Measurements from ENCODE around the gene RAB10.
"Not testable (repeated sequence)": the region's sequence is repeated elsewhere in the genome, so short reads cannot be mapped to it uniquely, and the experiment has no call there.

Gene RAB10

DNA sequence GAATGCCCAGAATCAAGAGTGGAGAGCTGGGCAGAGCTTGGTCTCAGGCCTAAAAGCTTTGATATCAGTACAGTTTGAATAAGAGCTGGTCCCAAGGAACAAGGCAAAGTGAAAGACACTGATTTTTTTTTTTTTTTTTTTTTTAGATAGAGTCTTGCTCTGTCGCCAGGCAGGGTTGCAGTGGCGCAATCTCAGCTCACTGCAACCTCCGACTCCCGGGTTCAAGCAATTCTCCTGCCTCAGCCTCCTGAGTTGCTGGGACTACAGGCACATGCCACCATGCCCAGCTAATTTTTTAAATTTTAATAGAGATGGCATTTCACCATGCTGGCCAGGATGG is 17.2 kb upstream of the RAB10 start:
- DNase-seq = not testable (repeated sequence)

DNA sequence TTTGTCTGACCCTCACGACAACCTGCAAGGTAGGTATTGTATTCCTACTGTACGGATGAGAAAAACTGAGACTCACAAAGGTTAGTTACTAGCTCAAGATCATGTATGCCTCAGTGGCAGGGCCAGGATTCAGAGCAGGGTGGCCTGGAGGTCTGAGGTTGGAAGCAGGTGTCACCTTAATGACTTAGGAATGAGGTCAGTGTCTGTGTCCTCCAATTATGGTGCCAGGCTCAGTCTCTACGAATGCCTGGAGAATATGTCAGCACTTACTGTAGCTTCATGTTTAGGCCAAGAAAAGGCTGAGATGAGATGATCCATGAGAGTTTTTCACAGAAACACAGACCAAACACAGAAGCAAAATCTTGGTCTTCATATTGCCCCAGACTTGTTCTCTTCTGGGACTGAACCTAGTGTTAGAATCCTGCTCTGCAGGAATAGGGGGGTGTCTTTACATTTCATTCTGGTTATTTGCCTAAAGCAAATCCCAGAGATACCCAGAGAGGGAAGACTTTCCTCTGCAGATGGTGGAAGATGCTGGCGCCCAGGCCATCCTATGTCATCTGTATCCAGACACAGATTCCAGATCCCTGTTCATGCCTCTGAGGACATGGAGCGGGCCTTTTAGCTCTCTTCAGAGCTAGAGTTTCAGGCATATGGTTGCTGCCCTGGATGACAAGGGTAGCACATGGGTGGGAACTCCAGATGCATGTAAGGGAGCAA is 16.3 kb upstream of the RAB10 start:
- DNase-seq = no peak

DNA sequence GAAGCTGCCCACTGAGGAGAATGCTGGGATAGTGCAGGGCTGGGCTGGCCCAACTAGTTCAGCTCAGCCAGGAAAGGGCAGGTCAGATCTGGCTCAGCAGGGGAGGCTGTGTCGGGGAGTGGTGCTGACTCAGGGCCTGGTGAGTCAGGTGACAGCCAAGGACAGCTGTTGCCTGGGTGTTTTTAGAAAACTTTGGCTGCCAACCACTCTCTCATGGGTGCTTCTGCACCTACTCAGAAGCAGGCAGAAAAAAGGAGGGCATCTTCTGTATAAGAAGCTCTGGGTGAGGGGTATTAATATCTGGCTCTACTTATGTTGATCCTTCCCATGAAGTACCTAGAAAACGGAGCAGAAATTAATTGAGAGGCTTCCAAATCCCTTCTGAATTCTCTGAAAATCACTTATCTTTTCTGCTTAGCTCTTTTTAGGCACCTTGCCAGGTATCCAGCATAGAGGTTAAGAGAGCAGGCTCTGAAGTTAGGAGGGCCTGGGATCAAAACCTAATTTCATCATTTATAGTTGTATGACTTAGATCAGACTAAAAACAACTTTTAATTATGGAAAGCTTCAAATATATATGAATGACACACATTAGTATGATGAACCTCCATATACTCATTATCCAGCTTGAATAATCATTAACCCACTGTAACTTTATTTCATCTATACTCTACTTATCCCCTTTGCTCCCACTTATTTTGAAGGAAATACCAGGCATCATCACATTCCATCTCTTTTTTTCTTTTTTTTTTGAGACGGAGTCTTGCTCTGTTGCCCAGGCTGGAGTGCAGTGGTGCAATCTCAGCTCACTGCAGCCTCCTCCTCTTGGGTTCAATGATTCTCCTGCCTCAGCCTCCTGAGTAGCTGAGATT is 15.5 kb upstream of the RAB10 start:
- no peak for DNase-seq

DNA sequence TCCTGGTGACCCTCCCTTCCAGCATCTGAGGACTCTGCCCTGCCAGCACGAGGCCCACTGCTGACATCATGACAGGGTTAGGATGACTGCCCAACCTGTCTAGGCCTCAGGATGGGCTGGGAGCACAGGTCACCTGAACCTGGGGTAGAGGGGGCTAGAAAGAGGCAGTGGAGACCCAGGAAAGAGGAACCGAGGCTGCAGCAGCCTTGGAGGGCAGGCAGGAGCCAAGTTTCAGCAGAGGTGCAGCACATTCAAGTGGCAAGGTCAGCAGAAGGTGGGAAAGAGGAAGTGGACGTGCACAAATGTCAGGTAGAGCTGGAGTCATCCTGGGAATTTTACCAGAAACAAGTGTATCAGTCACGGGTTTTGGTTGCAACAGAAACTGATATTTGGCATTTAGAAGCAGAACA is 13.6 kb upstream of the RAB10 start:
- DNase-seq = no peak

DNA sequence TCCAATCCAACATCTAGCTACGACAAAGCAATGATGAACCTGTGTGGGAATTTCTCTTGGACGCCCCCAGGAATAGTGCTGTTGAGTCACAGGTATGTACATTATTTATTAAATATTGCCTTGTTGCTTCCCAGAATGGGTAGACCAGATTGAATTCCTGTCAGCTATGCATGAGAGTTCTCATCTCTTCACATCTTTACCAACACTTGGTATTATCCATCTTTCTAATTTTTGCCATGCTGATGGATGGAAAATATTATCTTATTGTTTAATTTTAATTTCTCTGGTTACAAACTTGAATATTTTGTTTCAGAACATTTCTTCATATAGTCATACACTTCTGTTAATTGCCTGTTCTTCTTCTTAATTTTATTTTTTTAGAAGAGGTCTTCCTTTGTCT is 9.6 kb upstream of the RAB10 start:
- no peak for DNase-seq

DNA sequence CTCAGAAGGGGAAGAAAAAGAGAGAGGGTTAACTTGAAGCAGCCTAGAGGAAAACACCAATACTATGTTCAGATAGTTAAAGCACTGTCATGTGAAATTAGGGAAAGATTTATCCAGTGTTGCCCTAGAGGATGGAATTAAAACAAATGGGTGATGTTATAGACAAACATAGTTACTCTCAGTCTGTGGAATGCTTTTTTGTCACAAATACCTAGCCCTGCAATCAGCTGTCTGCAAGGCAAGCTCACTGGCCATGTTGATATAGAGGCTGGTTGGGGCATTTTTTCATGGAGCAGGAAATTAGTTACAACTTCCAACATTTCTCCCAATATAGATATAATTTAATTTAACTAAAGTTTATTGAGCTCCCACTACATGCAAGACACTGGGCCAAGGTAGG is 8.4 kb upstream of the RAB10 start:
- DNase-seq = no peak

DNA sequence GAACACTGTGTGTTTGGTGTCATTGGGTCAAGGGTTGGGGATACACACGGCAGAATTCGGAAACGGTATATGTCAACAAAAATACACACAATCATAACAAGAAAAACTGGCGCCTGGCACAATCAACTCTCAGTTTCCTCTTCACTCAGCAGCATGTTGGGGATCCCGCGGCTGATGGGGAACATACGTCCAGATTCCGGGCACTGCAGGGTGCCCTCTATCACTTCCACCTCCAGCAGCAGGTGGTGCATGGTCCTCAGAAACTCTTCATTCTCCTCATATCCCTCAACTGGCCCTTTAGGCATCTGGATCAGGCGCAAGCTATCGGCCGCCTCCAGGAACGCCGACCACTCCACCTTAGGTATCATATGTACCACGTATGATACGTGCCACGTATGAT is 5.8 kb upstream of the RAB10 start:
- not testable (repeated sequence) for DNase-seq

DNA sequence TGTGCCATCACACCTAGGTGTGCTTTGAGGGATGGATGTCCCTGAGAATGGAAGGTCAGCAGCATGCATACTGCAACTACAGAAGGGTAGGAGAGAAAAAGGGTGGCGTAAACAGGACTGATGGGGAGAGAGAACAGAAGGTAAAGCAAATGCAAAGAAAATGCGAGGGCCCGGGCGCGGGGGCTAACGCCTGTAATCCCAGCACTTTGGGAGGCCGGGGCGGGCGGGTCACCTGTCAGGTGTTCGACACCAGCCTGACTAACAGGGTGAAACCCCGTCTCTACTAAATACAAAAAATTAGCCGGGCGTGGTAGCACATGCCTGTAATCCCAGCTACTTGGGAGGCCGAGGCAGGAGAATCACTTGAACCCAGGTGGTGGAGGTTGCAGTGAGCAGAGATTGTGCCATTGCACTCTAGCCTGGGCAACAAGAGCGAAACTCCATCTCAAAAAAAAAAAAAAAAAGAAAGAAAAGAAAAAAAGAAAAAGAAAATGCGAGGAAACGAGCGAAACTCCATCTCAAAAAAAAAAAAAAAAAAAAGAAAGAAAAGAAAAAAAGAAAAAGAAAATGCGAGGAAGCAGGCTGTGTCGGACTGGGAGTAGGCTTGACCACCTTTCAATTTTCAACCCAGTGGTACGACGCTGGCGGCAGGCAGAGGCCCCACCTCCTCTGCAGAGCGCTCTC is 1.2 kb upstream of the RAB10 start:
- not testable (repeated sequence) for DNase-seq

DNA sequence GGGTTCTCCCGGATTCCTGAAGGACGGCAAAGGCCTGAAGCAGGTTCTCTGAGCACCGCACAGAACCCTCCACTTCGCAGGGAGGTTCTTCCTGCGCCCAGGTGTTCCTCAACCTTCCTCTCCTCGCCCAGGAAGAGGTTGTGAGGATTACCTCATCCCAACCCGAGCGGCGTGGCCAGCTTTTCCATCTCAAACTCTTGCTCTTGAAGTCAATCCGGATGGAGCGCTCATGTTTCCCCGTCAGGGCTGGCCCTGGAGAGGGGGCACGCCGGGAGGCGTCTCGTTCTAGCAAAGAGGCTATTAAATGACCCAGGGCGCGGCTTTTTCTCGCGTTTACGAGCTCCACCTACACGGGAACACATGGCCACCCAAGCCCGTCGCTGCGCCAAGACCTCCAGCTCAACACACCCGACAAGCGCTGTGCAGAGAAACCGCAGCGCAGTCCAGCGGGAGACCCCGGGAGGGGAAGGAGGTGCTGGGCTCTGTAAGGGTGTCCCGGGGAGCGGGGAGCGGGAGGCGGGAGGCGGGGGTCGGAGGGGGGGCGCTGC is 540 bp upstream of the RAB10 start:
- DNase-seq = no peak

DNA sequence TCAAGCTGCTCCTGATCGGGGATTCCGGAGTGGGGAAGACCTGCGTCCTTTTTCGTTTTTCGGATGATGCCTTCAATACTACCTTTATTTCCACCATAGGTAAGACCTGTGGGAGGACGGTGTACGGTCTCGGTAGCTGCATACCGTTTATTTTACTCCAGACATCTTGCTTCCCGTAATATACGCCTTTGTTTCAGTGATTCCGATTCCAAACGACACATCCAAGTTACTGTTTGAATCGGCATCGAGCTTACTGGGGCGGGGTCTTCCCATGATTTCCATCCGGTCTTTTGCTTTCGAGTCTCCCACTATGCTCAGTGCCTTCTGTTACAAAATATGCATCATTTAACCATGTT is 731 bp downstream of the RAB10 start:
- DNase-seq = no peak

DNA sequence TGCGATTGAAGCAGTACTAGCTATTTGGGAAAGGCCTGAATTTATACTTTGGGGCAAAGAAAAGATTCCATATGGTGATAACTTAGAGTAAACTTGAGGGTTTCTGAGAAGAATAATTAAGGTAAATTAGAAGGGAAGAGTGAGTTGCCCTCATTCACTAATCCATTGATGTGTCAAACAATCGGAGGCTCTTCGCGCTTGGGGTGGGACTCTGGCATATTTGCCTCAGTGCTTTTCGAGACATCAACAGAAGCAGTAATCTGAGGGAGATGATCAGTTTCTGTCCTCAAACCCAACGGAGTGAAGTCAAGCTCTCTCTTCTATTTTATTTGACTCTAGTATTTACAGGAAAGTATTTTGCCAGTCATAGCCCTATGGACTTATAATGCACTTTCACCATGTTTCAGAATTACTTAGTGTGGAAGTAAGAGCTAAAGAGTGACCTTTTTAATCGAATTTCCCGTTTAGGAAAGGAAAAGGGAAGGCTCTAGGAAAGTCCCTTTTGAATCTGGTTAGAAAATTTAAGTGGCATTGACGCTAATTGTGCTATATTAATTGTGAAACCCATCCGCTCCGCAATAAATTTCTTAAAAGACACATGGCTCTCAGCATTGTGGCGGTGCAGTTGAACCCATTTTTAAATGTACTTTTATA is 1.3 kb downstream of the RAB10 start:
- no peak for DNase-seq

DNA sequence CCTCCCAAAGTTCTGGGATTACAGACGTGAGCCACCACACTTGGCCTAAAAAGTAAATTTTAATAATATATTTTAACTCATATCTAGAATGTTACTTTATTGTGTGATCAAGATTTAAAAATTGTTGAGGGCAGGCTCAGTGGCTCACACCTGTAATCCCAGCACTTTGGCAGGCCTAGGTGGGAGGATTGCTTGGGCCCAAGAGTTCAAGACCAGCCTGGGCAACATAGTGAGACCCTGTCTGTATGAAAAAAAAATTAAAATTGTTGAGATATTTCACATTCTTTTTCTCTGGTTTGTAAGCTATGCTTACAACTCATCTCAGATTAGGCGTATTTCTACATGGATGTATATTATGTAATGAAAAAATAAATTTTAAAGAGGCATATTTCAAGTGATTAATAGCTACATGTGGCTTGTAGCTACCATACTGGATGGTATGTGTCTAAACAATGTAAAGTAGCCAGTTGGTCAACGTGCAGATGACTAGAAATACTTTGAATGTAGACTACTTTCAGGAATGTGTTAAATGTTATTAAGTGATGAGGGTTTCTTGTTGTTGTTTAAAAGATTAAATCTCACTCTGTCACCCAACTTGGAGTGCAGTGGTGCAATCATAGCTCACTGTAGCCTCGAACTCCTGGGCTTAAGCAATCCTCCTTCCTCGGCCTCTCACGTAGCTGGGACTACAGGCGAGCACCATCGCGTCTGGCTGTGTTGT is 5.9 kb downstream of the RAB10 start:
- no peak for DNase-seq

DNA sequence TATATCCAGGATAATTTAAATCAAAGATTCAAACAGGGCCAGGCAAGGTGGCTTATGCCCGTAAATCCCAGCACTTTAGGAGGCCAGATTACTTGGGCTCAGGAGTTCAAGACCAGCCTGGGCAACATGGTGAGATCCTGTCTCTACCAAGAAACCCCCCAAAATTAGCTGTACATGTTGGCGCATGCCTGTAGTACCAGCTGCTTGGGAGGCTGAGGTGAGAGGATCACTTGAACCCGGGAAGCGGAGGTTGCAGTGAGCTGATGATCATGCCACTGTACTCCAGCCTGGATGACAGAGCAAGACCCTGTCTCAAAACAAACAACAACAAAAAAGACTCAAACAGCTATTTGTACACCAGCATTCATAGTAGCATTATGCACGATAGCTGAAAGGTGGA is 9.2 kb downstream of the RAB10 start:
- DNase-seq = no peak

DNA sequence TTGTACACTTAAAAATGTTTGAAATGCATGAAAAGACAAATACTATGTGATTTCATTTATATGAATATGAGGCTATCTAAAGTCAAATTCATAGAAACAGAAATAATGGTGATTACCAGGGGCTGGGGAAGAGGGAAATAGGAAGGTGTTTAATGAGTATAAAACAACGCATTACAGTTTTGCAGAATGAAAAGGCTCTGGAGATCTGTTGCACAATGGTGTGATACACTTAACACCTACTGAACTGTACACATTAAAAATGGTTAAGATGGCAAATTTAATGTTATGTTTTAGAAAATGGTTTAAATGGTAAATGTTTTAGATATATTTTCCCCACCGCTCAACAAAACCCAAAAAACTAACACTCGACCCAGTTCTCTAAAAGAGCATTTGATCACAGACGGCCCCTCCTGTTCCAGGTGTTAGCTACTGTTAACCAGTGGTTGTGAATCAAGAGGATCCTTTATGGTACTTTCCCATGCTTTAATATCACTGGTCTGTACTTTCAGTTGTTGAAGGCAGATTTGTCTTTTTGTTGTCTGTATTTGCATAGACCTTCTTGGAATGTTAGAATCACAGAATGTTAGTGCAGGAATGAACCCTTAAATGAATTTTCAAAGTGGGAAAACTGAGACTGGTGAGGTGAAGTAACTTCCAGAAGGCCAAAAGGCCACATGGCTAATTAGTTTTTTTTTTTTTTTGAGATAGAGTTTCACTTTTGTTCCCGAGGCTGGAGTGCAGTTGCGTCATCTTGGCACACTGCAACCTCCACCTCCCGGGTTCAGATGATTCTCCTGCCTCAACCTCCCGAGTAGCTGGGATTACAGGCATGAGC is 10.2 kb downstream of the RAB10 start:
- DNase-seq = no peak

DNA sequence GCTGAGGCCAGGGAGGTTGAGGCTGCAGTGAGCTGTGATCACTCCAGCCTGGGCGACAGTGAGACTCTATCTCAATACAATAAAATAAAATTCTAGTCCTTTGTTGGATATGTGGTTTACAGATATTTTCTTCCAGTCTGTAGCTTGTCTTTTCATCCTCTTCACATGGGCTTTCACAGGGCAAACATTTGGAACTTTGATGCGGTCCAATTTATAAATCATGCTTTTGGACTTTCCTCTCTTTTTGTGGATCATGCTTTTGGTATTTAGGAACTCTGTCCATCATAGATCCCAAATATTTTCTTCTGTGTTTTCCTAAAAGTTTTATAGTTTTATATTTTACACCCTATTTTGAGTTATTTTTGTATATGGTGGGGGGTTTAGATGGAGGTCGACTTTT is 14.9 kb downstream of the RAB10 start:
- DNase-seq = no peak

DNA sequence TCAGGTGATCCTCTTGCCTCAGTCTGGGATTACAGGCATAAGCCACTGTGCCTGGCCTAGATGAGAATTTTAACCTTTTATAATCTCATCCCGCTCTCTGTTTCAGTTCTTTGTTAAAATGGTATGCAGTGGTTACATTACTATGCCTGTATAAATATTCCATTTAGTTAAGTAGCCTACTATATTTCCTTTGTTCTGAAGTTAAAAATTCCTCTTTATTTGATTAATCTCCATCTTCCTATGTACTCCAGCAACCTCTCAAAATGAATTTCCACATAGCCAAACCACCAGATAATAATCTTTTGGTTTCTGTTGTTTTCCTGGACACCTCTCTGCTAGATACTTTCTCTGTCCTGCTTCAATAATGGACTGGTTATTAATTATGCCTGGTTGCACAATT is 15.8 kb downstream of the RAB10 start:
- DNase-seq = no peak

DNA sequence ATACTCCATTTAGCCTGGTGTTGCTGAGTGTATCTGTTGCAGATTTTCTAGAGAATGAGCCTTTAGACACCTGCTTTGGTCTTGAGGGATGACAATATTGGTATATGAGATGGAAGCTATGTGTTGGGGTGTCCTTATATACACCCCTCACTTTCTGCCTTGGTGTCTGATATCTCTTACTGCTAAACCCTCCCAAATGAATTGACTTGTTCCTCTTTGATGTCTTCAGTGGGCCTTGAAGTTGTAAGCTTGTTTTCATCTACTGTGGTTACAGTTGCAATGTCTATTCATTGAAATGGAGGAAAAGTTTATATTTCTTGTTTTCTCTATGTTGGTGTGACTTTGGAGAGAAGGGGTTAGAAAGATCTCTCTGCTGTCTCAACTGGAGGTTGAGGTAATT is 18.9 kb downstream of the RAB10 start:
- DNase-seq = no peak

DNA sequence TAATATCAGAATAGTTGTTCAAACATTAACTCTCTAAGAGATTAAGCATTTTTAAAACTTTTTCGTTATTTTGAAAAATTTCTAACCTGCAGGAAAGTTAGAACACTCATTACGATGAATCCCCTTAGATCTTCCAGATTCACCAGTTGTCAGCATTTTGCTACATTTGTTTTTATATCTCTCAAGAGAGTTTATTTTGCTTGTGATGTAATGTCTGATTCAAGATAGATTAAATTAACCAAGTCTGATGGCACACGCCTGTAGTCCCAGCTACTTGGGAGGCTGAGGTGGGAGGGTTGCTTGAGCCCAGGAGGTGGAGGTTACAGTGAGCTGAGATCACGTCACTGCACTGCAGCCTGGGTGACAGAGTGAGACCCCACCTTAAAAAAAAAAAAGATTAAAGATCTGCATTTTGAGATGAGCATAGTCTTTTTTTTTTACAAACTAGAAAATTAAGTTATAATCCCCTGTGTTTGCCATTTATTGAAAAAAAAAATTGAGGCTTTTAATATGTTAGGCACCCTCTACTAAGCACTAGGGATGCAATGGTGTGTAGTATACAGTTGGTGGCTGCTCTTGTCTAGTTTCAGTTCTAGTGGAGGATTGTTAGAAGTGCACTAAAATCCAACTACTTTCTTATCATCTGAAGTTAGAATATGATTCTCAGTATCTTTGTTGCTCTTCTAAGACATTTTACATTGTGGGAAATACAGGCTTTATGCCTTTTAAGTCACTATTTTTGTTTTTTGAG is 20.9 kb downstream of the RAB10 start:
- no peak for DNase-seq

DNA sequence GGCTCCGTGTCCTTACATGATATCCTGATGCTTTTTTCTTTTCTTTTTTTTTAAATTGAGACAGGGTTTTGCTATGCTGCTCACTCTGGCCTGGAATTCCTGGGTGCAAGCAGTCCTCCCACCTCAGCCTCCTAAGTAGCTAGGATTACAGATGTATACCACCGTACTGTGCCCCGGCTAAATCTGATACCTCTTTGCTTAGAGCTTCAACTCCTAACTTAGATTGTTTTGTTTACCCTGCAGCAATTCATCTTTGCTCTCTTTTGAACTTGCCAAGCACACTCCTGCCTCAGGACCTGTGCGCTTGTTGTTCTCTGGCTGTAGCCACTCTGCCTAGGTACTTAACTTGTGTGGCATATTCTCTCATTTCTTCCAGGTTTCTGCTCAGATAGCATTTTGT is 24.5 kb downstream of the RAB10 start:
- no peak for DNase-seq

DNA sequence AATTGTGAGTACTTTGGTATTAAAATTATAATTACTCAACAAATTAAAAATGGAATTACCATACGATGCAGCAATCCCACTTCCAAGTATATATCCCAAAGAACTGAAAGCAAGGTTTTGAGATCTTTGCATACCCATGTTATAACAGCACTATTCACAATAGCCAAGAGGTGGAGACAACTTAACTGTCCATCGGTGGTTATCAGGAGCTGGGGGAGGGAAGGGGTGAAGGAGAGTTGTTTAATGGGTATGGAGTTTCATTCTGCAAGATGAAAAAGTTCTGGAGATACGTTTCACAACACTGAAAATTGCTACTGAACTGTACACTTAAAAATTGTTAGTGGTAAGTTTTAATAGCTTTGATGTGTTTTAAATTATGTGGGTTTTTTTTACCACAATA is 25.7 kb downstream of the RAB10 start:
- no peak for DNase-seq

DNA sequence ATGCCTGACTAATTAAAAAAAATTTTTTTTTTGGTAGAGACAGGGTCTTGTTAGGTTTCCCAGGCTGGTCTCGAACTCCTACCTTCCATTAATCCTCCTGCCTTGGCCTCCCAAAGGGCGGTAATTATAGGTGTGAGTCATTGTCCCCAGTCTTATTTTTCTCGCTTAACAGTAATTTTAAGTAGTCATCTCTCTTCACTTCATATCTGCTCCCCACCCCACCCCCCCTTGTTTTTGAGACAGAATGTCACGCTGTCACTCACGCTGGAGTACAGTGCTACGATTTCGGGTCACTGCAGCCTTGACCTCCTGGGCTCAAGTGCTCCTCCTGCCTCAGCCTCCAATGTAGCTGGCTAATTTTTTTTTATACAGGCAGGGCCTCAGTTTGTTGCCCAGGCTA is 27.7 kb downstream of the RAB10 start:
- no peak for DNase-seq
